H9 (cell line): ENCODE measurements around the gene FEN1. TPM values are rescaled to one million over a fixed set of nuclear protein-coding genes. Genes with fewer than 3 reads are reported as not detected.

Experiments used
- DNase-seq: peaks from one replicate; pipeline ENCODE4 v3.0.0-alpha.2; 2017
- H2AFZ ChIP-seq: one replicate; pipeline ENCODE4 v1.6.1; 2013; ENCODE audit warnings: mild to moderate bottlenecking, low read length, control low read depth, moderate library complexity
- H2AK5ac ChIP-seq: 2 replicates; pipeline ENCODE4 v1.6.1; 2013; ENCODE audit warnings: low read length, control low read depth, mixed read lengths; ENCODE audit not compliant: insufficient read length
- H2BK120ac ChIP-seq: one replicate; pipeline ENCODE4 v1.6.1; 2013; ENCODE audit warnings: low read depth, mild to moderate bottlenecking, low read length, control low read depth, inconsistent platforms; ENCODE audit not compliant: poor library complexity, severe bottlenecking
- H2BK12ac ChIP-seq: 2 replicates; pipeline ENCODE4 v1.6.1; 2013; ENCODE audit warnings: low read length, control low read depth, mixed read lengths, low read depth; ENCODE audit not compliant: insufficient read length
- H2BK15ac ChIP-seq: 2 replicates; pipeline ENCODE4 v1.6.1; 2013; ENCODE audit warnings: low read depth, low read length, control low read depth
- H2BK20ac ChIP-seq: one replicate; pipeline ENCODE4 v1.6.1; 2013; ENCODE audit warnings: low read depth, mild to moderate bottlenecking, low read length, control low read depth, inconsistent platforms; ENCODE audit not compliant: poor library complexity, severe bottlenecking
- H2BK5ac ChIP-seq: 2 replicates; pipeline ENCODE4 v1.6.1; 2013; ENCODE audit warnings: low read length, control low read depth, mixed read lengths; ENCODE audit not compliant: insufficient read length
- H3K14ac ChIP-seq: 2 replicates; pipeline ENCODE4 v1.6.1; 2013; ENCODE audit warnings: low read length, control low read depth; ENCODE audit not compliant: insufficient read depth
- H3K18ac ChIP-seq: 2 replicates; pipeline ENCODE4 v1.6.1; 2013; ENCODE audit warnings: low read depth, mild to moderate bottlenecking, mixed read lengths, low read length, control low read depth; ENCODE audit not compliant: insufficient read length
- H3K23ac ChIP-seq: 2 replicates; pipeline ENCODE4 v1.6.1; 2013; ENCODE audit warnings: low read length, control low read depth, mixed read lengths, low read depth; ENCODE audit not compliant: insufficient read length
- H3K23me2 ChIP-seq: 2 replicates; pipeline ENCODE4 v1.6.1; 2013; ENCODE audit warnings: low read depth, mild to moderate bottlenecking, mixed read lengths, low read length, control low read depth; ENCODE audit not compliant: insufficient read length, poor library complexity, severe bottlenecking
- H3K27ac ChIP-seq: 2 replicates; pipeline ENCODE4 v1.5.1; 2013; ENCODE audit warnings: low read length, control low read depth, mixed read lengths, low read depth; ENCODE audit not compliant: insufficient read length
- H3K27me3 ChIP-seq: 2 replicates; pipeline ENCODE4 v1.6.1; 2013; ENCODE audit warnings: low read length, control low read depth, inconsistent platforms; ENCODE audit not compliant: insufficient read depth
- H3K4ac ChIP-seq: 2 replicates; pipeline ENCODE4 v1.6.1; 2013; ENCODE audit warnings: low read depth, mild to moderate bottlenecking, control low read depth, inconsistent platforms, low read length, moderate library complexity
- H3K4me1 ChIP-seq: 2 replicates; pipeline ENCODE4 v1.6.1; 2013; ENCODE audit warnings: low read length, control low read depth, inconsistent platforms; ENCODE audit not compliant: insufficient read depth
- H3K4me2 ChIP-seq: 2 replicates; pipeline ENCODE4 v1.6.1; 2013; ENCODE audit warnings: low read length, control low read depth, mixed read lengths; ENCODE audit not compliant: insufficient read length, insufficient read depth
- H3K56ac ChIP-seq: 2 replicates; pipeline ENCODE4 v1.6.1; 2013; ENCODE audit warnings: low read depth, mild to moderate bottlenecking, mixed read lengths, low read length, control low read depth; ENCODE audit not compliant: insufficient read length
- H3K79me1 ChIP-seq: 2 replicates; pipeline ENCODE4 v1.6.1; 2013; ENCODE audit warnings: low read depth, mild to moderate bottlenecking, moderate library complexity, low read length, control low read depth, inconsistent platforms; ENCODE audit not compliant: insufficient read depth, poor library complexity, severe bottlenecking
- H3K79me2 ChIP-seq: 2 replicates; pipeline ENCODE4 v1.6.1; 2013; ENCODE audit warnings: low read length, control low read depth, inconsistent platforms; ENCODE audit not compliant: insufficient read depth
- H3K9ac ChIP-seq: 2 replicates; pipeline ENCODE4 v1.6.1; 2013; ENCODE audit warnings: low read length, control low read depth, mixed read lengths; ENCODE audit not compliant: insufficient read length; ENCODE audit errors: extremely low read depth
- H3K9me3 ChIP-seq: one replicate; pipeline ENCODE4 v1.6.1; 2013; ENCODE audit warnings: low read depth, low read length, inconsistent platforms; ENCODE audit not compliant: control insufficient read depth
- H3T11ph ChIP-seq: one replicate; pipeline ENCODE4 v1.6.1; 2013; ENCODE audit warnings: mild to moderate bottlenecking, low read length, control low read depth, inconsistent platforms
- H4K20me1 ChIP-seq: one replicate; pipeline ENCODE4 v1.6.1; 2013; ENCODE audit not compliant: control insufficient read depth, insufficient read length, insufficient read depth
- H4K5ac ChIP-seq: 2 replicates; pipeline ENCODE4 v1.6.1; 2013; ENCODE audit warnings: low read depth, mild to moderate bottlenecking, mixed read lengths, low read length, control low read depth; ENCODE audit not compliant: insufficient read length
- H4K8ac ChIP-seq: replicated peaks from 2 replicates; pipeline ENCODE4 v1.6.1; 2013; ENCODE audit warnings: low read length, control low read depth, mixed read lengths, low read depth; ENCODE audit not compliant: insufficient read length
- H4K91ac ChIP-seq: 2 replicates; pipeline ENCODE4 v1.6.1; 2013; ENCODE audit warnings: low read depth, mild to moderate bottlenecking, moderate library complexity, mixed read lengths, low read length, control low read depth; ENCODE audit not compliant: insufficient read length
- H3K27ac Mint-ChIP-seq, 3 experiments: 2 replicates in 2 of 3; 3 replicates in 1 of 3; pipeline ENCODE4 v1.8.0; 2020 to 2021; ENCODE audit warnings: mixed read lengths in 3 of 3, mild to moderate bottlenecking in 1 of 3, moderate library complexity in 1 of 3
- H3K27me3 Mint-ChIP-seq: 2 replicates; pipeline ENCODE4 v1.8.0; 2021; ENCODE audit warnings: low read depth, mild to moderate bottlenecking, moderate library complexity, mixed read lengths
- H3K36me3 Mint-ChIP-seq, 3 experiments: 2 replicates in 2 of 3; 3 replicates in 1 of 3; pipeline ENCODE4 v1.8.0; 2020 to 2021; ENCODE audit warnings: low read depth in 3 of 3, mixed read lengths in 3 of 3; ENCODE audit not compliant: insufficient read depth in 1 of 3
- H3K4me1 Mint-ChIP-seq, 2 experiments: 2 replicates each; pipeline ENCODE4 v1.8.0; 2020; ENCODE audit warnings: mixed read lengths in 2 of 2
- H3K4me3 Mint-ChIP-seq, 2 experiments: 2 replicates in 1 of 2; 3 replicates in 1 of 2; pipeline ENCODE4 v1.8.0; 2020 to 2021; ENCODE audit warnings: mild to moderate bottlenecking in 2 of 2, mixed read lengths in 2 of 2, moderate library complexity in 1 of 2
- H3K9me3 Mint-ChIP-seq, 2 experiments: 2 replicates in 1 of 2; 3 replicates in 1 of 2; pipeline ENCODE4 v1.8.0; 2020; ENCODE audit warnings: mild to moderate bottlenecking in 2 of 2, mixed read lengths in 2 of 2, moderate library complexity in 1 of 2
- CTCF ChIP-seq: fragments of 200-600 bp; sonication (generic); conservative IDR thresholded peaks from 3 replicates; pipeline ENCODE4 v1.8.0; 2021; ENCODE audit warnings: antibody characterized with exemption, mild to moderate bottlenecking
- WGBS: extraction: QIAGEN DNeasy Blood & Tissue Kit; methylation state at CpG from one replicate; pipeline ENCODE4 v1.1.7; 2013; ENCODE audit warnings: missing lambda C conversion rate, low lambda C conversion rate, mixed read lengths; ENCODE audit not compliant: insufficient read length; ENCODE audit errors: extremely low coverage; 5-methylcytosine and 5-hydroxymethylcytosine counted together
- total RNA-seq: library from RNA; stranded (reverse); gene quantifications from 2 replicates; pipeline ENCODE4 v1.2.1, GENCODE V29; 2021

Gene FEN1
- total RNA-seq, 1 experiment from 2014 or later: 114 TPM

DNA sequence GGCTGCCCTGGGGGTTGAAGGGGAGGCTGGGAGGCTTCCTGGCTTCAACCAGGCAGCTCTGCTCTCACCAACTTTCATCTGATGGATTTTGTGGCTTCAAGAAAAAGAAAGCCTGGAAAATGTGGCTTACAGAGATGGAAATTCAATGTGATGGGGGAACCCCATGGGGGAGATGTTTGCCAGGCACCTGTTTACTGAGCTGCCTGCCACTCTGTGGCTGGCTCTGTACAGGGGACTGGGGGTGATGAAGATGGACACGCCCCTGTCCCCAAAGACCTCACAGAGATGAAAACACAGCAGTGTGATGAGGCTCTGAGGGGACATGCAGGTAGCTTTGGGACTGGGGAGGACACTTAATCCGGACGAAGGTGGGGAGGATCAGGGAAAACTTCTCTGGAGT lies 10.4 kb upstream of the FEN1 start:
- no peak overlapping the region for H3K14ac ChIP-seq
- H3K27me3 ChIP-seq: no peaks in the 10 kb centered on the region
- peaks cover 9 to 13% of the 10 kb centered on the region in 2 experiments; a peak in 2 of 4 replicates for H3K4me1 Mint-ChIP-seq
- no peak overlapping the region for H3K9ac ChIP-seq
- no peak overlapping the region for H2BK12ac ChIP-seq
- H3K4me1 ChIP-seq: no peaks in the 10 kb centered on the region
- no peaks in the 10 kb centered on the region for H3K23me2 ChIP-seq
- H3K79me2 ChIP-seq: no peaks in the 10 kb centered on the region
- H4K5ac ChIP-seq: no peak overlapping the region
- H3K4ac ChIP-seq: no peak overlapping the region
- H2AK5ac ChIP-seq: no peak overlapping the region
- peaks cover 16 to 53% (median 46%) of the 10 kb centered on the region in 3 experiments for H3K36me3 Mint-ChIP-seq
- peaks cover 2% of the 10 kb centered on the region; the same call in 1 of the 2 replicates for H3K27me3 Mint-ChIP-seq
- no peak for DNase-seq
- TF ChIP-seq CTCF: no peak
- H3K27ac Mint-ChIP-seq: no peak overlapping the region
- no peak overlapping the region for H2BK15ac ChIP-seq
- H3K27ac ChIP-seq: no peak overlapping the region
- peaks cover 0 to 2% of the 10 kb centered on the region in 2 experiments; a peak in 2 of 5 replicates for H3K9me3 Mint-ChIP-seq
- H4K91ac ChIP-seq: no peak overlapping the region
- no peak overlapping the region for H3K56ac ChIP-seq
- no CpG with 5 or more reads among the region's 3 CpGs for WGBS
- H3K79me1 ChIP-seq: no peaks in the 10 kb centered on the region
- no peaks in the 10 kb centered on the region for H3K9me3 ChIP-seq
- no peak overlapping the region for H2BK5ac ChIP-seq
- no peak overlapping the region for H3K23ac ChIP-seq
- H2AFZ ChIP-seq: no peak overlapping the region
- H3K4me3 Mint-ChIP-seq: no peak overlapping the region; a peak in 1 of 5 replicates
- no peak overlapping the region for H3K18ac ChIP-seq
- no peak overlapping the region for H3K4me2 ChIP-seq
- H4K20me1 ChIP-seq: no peaks in the 10 kb centered on the region
- H2BK120ac ChIP-seq: no peak overlapping the region
- H2BK20ac ChIP-seq: no peak overlapping the region
- H3T11ph ChIP-seq: no peak overlapping the region
- no peak overlapping the region for H4K8ac ChIP-seq
